ENCODE results near the gene CD69.

The CD69 gene

GRCh38 chr12:9752145-9752933, 8.4 kb downstream of the CD69 start:
- in situ Hi-C loops (cut with MboI; ENCODE audit: low pct_unique_long_range_greater_than_20kb, low sequenced_read_pairs, unreplicated experiment): loop anchor here (5.0 kb wide), 1 partner anchor 50 kb away; no protein-coding TSS in a partner anchor
- no peak for TF ChIP-seq CTCF (IDR thresholded peaks at IDR 0.05; ENCODE audit: extremely low read depth, insufficient read depth, missing control alignments)
- DNase-seq (ENCODE audit: low spot score): no peak

- peak; percentile 39 for TF ChIP-seq CTCF (IDR thresholded peaks at IDR 0.05; ENCODE audit: extremely low read depth, insufficient read depth, missing control alignments)
- DNase-seq (ENCODE audit: low spot score): no peak
- in situ Hi-C loops (cut with MboI; ENCODE audit: low pct_unique_long_range_greater_than_20kb, low sequenced_read_pairs, unreplicated experiment): loop anchor here (5.0 kb wide), 1 partner anchor 51 kb away; no protein-coding TSS in a partner anchor
Measured at GRCh38 chr12:9751204-9752144, 9.2 kb downstream of the CD69 start.

GRCh38 chr12:9750276-9751203, 10.2 kb downstream of the CD69 start:
- peak; percentile 67 for TF ChIP-seq CTCF (IDR thresholded peaks at IDR 0.05; ENCODE audit: extremely low read depth, insufficient read depth, missing control alignments)
- DNase-seq (ENCODE audit: low spot score): peak; percentile 40
- in situ Hi-C loops (cut with MboI; ENCODE audit: low pct_unique_long_range_greater_than_20kb, low sequenced_read_pairs, unreplicated experiment): loop anchor here (5.0 kb wide), 1 partner anchor 52 kb away; no protein-coding TSS in a partner anchor

- no peak for DNase-seq (ENCODE audit: low spot score)
- in situ Hi-C loops (cut with MboI; ENCODE audit: low pct_unique_long_range_greater_than_20kb, low sequenced_read_pairs, unreplicated experiment): loop anchor here (5.0 to 10.0 kb wide), 2 partner anchors 53 to 395 kb away; no protein-coding TSS in a partner anchor
- TF ChIP-seq CTCF (IDR thresholded peaks at IDR 0.05; ENCODE audit: extremely low read depth, insufficient read depth, missing control alignments): no peak
Measured at GRCh38 chr12:9749640-9750039, 11.1 kb downstream of the CD69 start.

- in situ Hi-C loops (cut with MboI; ENCODE audit: low pct_unique_long_range_greater_than_20kb, low sequenced_read_pairs, unreplicated experiment): loop anchor here (10.0 kb wide), 1 partner anchor 400 kb away; no protein-coding TSS in a partner anchor
- TF ChIP-seq CTCF (IDR thresholded peaks at IDR 0.05; ENCODE audit: extremely low read depth, insufficient read depth, missing control alignments): no peak
- DNase-seq (ENCODE audit: low spot score): no peak
Measured at GRCh38 chr12:9745199-9745598, 15.5 kb downstream of the CD69 start.
